GM19240 (cell line): Measurements from ENCODE around the gene GFOD1.
A peak's percentile ranks its signal among the peaks of the same experiment; 100 is the strongest.
"Not testable (repeated sequence)": the region's sequence is repeated elsewhere in the genome, so short reads cannot be mapped to it uniquely, and the experiment has no call there.

Experiments
- DNase-seq: peaks from one replicate; pipeline ENCODE4 v3.0.0; 2011; ENCODE audit warnings: low spot score; ENCODE audit not compliant: insufficient read length

Gene GFOD1

DNA sequence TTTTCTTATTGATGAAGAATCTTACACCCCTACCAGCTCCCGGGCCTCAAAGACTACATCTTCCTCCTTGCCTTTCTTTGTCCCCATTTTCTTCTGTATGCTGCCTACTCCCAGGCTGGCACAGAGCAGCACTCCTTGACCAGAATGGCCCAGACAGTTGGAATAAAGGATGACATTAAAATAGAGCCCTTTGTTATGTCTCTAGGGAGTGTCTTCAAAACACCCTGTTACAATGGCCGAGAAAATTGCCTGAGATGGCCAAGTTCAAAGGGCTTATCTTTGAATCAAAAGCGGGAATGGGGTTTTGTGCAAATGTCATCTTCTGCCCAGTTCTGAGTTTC lies 80.1 kb downstream of the GFOD1 start:
- DNase-seq: no peak

DNA sequence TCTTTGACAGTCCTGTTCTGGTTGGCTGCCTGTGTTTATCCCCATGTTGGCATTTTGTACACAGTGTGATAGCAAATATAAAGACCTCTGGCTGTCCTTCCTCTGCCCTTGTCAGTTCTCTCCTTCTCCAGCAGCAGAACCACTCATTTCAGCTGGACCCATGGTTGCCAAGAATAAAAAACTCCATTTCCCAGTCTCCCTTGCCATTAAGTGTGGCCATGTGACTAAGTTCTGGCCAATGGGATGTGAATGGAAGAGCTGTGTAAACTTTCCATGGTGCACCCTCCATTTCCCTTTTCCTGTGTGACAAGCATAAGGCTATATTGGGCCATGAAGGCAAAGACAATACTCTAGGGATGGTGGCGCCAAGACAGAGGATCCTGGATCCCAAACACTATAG lies 80.6 kb downstream of the GFOD1 start:
- DNase-seq: no peak

DNA sequence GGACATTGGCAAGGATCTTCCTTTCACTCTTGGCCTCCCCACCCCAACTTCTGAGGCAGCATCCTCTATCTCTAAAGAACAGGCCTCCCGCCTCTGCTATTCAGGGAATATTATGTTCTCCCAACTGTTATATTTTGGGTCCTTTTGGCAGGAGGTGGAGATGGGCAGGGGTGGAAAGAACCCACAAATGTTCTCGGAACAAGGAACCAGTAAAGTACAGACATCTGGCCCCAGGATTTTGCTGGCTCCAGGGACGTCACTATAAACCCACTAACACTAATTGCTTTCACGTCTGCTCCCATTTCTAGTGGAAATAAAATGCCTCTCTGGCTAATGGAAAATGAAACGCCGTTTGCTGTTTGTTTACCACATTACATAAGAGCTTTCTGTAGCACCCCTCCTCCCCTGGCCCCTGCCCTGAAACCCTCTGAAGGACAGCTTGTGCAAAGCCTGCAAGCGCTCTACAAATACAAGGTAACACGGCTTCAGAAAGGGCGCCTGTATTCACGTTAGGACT lies 81.4 kb downstream of the GFOD1 start:
- DNase-seq: no peak

DNA sequence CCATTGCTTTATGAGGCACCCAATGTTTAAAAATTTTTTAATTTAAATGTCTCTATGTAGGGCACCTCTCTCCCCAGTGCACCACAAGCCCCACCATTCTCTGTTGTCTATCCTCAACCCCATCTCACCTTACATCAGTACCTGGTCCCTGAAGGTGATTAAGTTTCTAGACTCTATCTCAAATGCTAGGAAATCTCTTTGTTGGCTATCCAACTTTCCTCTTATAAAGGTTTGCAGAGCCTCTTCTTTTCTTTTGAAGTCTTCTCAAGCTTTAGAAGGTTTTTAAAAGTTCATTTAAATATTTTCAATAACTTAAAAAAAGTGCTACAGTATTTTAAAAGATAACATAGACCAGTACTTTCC lies 82.5 kb downstream of the GFOD1 start:
- no peak for DNase-seq

DNA sequence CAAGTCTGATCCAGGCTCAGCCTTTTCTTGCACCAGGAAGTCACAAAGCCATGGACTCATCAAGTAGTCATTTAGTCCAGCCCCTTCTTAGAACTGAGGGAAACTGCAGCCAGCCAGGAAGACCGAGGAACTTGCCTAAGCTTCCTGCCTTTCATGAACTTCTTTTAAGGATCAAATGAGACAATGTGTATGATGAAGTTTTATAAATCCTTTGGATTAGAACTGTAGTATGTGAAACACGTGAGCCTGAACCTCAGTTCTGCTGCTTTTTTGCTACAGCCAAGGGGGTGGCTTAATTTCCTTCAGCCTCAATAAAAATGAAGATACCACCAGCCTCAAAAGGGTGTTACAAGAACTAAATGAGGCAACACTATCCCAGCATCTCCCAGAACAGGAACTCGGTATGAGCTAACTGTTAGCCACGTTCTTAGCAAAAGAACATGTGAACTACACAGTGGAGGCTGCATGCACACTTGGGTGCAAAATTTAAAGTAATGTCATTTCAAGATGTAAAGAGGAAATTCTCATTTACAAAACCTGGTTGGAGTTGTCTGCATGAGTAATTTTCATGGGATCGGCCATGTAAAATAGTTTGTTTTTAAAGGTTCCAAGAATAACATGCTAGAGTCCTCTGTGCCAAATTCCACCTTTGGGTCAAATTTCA lies 83.0 kb downstream of the GFOD1 start:
- DNase-seq: no peak

DNA sequence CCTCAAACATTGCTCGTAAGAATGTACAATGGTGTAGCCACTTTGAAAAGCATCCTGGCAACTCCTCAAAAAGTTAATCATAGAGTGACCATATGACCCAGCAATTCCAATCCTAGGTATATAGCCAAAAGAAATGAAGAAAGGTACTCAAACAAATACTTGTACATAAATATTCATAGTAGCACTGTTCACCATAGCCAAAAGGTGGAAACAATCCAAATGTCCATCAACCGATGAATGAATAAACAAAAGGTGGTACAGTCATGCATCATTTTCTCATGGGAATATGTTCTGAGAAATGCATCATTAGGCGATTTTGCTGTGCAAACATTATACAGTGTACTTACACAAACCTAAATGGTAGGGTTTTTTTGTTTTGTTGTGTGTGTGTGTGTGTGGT lies 84.7 kb downstream of the GFOD1 start:
- DNase-seq: no peak

DNA sequence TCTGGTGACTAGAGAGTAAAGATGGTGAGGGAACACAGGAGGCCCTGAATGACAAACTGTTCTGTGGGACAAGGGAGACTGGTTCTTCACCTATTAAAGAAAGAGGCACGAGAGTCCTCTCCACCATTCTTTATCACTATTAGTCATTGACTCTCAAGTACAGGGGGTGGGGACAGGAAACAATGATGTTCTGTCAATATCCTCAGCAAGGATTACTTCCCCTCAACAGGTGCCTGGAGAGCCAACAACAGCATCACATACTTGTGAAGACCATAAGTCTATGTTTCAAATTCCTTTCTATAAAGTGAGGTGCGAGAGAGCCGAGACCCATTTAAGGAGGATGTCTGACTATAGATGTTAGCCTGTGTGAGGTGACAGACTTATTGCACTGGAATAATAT lies 86.6 kb downstream of the GFOD1 start:
- DNase-seq: peak; percentile 8

DNA sequence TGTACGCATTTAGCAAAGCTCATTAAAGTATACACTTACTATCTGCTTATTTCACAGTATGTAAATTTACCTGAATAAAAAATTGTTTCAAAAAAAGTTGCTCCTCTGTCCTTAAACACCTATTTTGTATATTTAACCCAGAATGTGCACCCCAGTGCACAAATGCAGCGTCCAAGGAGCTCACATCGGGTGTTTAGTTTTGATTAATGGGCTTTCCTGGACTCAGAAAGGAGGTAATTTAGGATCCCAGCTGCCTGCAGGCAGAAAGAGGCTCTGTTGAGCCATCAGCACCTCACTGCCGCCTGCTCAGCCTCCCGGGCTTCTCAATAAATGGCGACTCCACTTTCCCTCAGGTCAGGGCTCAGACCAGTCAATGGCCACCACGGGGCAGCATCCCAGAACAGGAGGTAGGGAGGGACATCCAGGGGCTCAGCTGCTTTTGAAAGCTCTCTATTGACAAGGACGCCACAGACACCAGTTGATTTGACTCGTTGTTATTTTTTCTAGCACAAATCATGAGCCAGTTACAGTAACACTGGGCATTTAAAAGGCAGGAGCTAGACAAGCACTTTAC lies 88.9 kb downstream of the GFOD1 start:
- DNase-seq: no peak

DNA sequence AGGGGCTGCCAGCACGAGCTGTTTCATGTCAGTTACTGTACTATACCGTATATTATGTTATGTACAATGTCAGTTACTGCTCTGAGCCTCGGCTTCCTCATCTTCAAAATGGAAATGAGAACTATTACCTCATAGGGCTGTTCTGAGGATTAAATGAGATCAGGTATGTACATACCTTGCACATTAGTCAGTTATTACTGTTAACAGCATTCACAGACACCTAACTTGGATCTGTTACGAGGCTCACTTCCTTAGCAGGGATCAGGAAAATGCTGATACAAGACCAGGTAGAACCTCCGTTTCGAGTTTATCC lies 89.4 kb downstream of the GFOD1 start:
- no peak for DNase-seq

DNA sequence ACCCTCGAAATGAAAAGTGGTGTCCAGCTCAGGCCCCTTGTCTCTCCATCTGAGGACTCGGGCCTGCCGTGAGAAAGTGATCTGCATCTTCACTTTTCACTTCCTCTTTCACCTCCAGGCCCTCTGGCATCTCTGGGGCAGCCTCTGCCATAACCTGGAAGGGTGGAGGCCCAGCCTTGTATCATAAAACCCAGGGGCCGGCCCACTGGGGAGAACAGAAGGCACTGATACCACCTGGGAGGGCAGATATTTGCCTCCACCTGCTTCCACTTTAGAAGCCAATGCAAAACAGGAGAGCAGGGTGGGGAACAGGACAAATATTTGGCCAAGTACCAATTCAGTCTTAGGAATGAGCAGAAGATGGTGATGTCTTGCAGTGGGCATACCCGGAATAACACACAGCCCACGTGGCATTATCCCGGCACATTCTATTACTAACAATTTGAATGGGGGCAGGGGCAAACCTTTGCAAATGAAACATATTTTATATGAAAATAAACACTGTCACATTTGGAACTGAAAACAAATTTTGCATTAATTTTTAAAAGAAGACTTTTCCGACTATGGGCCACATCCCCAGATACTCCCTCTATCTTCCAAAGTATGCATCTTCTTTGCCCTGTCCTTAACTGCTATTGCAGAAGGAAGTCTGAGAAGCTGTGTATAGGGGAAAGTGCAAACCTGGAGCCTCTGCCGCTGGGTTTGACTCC lies 89.9 kb downstream of the GFOD1 start:
- DNase-seq: peak; percentile 69

DNA sequence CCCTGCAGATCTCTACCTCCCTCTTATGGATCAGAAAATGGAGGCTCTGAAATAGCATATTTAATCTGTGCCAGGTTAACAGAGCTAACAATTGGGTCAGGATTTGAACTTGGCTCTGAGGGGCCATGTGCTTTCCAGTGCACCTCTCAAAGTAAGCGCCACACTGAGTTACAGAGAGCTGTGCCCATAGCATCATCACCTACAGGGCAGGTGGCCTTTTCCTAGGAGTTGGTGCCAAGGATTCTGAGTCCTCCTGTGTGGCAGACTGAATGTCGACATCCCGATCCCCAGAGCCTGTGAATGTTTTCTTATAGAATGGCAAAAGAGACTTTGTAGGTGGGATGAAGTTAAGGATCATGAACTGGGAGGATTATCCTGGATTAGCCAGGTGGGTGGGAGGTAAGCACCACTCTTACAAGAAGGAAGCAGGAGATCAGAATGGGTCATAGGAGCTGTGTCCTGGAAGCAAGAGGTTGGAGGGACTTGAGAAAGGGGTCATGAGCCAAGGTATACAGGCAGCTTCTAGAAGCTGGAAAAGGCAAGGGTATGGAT lies 91.1 kb downstream of the GFOD1 start:
- DNase-seq: no peak

DNA sequence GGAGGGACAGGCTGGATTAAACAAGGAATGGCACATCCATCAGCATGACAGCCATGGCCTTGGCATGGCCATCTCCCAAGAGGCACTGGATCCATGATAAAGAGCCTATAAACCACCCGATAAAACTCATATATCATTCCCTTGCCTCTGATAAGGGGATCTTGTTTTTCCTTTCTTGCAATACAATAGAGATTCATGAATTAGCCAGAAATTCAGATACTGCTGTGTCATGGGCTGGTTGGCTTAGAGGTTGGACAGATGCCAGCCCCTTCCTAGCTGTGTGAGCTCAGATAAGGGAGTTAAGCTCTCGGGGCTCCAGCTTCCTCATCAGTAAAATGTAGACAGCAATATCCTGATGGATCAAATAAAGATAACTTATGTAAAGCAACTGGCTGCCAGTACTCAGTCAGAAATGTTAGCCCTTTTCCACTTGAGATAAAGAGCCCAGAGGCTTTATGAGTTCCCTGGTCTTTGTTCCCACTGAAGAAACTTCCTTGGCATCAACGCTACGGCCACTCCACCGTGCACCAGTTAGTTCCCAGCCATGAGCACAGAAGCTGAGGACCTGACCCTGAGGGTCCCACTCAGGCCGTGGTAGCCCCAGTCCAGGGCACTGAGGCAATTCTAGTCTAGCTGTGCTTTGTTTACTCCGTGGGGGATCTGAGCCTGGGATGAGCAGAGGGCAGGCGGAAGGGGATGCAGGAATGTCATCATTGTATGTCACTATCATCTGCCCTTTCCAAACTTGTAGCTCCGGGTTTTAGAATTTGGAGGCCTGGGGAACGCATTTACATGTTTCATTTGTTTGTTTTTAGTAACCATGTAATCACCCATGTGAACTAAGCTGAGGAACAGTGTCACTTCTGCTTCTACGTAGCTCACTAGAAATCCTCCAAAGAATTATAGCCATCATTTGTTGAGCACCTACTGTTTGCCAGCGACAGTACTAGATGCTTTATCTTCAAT lies 91.8 kb downstream of the GFOD1 start:
- DNase-seq: no peak

DNA sequence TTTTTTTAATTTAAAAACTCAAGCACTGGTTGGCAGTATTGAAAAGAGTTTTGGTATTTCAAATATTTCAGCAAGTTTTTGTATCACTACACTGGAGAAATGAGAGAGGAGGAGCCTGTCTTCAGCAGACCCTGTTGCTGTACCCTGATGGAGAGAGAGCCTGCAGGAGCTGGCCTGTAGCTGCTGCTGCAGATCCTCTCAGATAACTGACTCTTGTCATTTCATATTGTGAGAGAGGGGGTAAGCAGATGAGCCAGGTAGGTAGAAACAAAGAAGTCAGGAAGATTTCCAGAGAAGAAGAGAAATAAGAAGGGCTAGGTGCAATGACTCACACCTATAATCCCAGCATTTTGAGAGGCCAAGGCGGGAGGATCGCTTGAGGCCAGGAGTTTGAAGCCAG lies 94.9 kb downstream of the GFOD1 start:
- no peak for DNase-seq

DNA sequence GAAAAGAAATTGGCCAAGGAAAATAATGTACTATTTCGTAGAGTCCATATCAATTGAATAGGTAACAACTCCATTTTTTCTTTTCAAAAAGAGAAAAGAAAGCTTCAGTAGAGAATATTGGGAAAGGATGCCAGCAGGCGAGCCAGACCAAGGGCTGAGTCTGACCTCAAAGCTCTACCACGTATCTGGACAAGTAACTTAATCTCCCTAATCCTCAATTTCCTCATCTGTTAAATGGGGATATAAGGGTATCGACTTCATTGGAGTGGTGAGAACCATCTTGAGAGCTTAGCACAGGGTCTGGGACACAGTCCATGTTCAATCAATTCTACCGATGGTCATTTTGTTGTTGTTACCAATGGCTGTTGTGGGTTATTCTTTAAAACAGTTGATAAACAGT lies 95.9 kb downstream of the GFOD1 start:
- DNase-seq: no peak

DNA sequence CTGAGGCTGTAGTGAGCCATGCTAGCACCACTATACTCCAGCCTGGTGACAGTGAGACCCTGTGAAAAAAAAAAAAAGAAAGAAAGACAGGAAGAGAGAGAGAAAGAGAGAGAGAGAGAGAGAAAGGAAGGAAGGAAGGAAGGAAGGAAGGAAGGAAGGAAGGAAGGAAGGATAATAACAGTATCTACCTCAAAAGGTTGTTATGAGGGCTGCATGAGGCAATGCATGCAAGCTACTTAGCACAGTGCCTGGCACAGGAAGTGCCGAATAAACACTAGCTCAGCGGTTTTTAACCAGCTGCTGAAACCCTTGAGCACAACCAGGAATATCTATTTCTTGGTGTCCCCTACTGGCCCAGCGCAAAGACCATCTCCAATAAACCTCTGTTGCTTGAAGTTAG lies 96.7 kb downstream of the GFOD1 start:
- no peak for DNase-seq

DNA sequence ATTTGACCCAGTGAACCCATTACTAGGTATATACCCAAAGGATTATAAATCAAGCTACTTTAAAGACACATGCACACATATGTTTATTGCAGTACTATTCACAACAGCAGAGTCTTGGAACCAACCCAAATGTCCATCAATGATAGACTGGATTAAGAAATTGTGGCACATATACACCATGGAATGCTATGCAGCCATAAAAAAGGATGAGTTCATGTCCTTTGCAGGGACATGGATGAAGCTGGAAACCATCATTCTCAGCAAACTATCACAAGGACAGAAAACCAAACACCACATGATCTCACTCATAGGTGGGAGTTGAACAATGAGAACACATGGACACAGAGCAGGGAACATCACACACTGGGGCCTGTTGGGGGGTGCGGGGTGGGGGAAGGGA lies 98.2 kb downstream of the GFOD1 start:
- not testable (repeated sequence) for DNase-seq

DNA sequence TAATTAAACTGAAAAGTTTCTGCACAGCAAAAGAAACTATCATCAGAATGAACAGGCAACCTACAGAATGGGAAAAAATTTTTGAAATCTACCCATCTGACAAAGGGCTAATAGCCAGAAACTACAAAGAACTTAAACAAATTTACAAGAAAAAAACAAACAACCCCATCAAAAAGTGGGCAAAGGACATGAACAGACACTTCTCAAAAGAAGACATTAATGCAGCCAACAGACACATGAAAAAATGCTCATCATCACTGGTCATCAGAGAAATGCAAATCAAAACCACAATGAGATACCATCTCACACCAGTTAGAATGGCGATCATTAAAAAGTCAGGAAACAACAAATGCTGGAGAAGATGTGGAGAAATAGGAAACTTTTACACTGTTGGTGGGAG lies 98.6 kb downstream of the GFOD1 start:
- not testable (repeated sequence) for DNase-seq

DNA sequence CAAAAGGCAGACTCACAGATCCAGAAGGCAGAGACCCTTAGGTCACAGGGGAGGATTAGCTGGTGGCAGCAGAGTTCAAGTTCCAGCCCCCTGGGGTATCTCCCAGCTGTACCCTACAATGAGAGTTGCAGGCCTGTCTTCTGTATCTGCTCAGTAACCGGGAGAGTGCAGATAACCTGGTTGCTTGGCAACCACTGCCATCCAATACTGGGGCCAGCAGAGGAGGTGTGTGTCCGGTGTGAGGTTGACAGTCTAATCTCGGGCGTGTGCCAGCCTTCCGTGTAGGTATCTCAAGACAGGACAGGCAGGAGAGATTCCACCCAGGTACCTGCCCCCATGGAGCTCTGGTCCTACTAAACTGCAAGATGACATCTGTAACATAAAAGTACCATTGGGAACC lies 102.4 kb downstream of the GFOD1 start:
- DNase-seq: no peak

DNA sequence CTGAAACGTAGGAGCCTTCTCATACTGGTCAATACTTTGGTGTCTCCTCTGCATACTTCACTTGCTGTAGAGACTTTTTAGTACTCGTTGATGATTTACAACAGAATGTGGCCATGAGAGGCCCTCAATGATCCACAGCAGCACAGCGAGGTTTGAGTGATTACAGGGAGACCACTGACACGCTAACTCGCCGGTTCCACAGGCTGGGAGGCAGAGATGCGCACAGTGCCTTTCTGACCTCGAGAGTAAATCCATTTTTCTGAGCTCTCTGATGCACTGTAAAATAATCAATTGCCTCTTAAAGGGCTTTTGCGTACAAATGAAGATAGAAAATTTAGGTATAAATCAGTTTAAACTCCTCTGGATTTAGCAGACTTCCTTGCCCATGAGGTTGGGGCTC lies 102.9 kb downstream of the GFOD1 start:
- no peak for DNase-seq

DNA sequence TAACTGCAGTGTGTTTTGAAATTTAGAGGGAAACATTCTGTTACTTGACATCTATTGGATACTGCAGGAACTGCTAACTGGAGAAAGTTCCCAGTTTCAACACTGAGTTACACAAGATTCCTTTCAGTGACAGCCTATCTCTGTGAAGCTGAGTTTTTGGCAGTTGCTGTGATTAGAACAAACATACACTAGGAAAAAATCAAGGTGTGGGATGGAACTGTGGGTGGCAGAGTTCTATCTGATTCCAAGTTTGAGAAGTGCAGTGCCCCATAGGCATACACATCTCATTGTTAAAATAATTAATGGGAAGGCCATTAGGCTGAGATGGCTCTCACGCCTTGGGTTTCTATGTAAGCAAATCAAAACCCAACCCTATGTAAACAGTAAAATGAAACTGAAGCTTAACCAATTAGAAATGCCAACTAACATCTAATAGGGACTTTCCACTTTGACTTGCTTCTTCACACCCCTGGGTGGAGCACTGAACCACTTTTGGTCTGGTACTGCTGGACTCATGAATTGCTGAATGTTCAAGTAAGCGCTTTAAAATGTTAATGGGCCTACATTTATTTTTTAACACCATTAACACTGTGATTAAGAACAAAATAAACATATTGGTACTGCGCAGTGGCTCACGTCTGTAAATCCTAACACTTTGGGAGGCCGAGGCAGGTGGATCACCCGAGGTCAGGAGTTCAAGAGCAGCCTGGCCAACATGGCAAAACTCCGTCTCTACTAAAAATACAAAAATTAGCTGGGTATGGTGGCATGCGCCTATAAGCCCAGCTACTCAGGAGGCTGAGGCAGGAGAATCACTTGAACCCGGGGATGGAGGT lies 103.9 kb downstream of the GFOD1 start:
- DNase-seq: peak; percentile 56

DNA sequence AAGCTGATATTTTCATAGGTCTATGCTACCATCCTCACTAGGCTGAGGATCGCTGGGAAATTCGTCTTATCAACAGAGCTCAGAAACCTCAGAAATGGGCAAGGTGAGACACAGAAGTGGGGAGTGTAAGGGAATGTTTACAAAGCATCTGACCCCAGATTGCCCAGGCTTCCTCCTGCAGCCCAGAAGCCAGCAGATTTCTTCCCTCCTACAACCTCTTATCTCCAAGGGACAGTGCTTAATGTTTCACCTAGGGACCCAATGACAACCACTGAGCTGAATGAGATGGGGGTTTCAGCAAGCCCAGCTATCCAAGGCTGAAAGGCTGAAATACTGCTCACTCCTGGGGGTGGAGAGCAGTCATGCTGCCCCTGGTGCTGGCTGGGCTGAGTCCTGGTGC lies 106.6 kb downstream of the GFOD1 start:
- DNase-seq: no peak
